Hypothalamus (tissue), 51 donors: Measurements from ENCODE around the gene HAGH.
"Not testable (repeated sequence)": the region's sequence is repeated elsewhere in the genome, so short reads cannot be mapped to it uniquely, and the experiment has no call there.

Experiments
- DNase-seq, 51 donors: peaks; one replicate each; lab custom pipeline; 2025; lab: John Stamatoyannopoulos, UW

The HAGH gene

DNA sequence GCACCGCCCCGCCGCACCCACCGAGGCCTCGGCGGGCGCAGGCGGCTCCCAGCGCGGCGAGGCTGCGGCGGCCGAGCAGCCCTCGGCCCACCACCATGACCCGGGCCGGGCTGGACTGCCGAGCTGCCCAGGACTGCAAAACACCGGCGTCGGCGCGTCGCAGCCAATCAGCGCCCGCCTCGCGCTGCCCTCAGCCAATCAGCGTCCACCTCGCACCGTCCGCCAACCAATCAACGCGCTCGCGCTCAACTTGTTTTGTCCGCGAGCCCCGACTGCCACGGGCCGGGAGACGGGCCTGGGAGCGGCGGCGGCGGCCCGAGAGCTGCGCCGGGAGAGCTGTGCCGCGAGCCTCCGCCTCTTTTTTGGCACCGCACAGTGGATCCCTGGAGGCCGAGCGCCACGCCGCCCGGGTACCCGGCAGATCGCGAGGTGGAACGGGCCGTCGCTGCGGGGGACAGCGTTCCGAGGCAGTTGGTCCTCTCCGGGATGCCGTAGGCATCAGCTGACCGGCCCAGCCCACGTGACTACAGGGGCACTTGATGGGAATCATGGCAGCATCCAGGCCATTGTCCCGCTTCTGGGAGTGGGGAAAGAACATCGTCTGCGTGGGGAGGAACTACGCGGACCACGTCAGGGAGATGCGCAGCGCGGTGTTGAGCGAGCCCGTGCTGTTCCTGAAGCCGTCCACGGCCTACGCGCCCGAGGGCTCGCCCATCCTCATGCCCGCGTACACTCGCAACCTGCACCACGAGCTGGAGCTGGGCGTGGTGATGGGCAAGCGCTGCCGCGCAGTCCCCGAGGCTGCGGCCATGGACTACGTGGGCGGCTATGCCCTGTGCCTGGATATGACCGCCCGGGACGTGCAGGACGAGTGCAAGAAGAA is at the start of gene HAGH, which contains the start of gene FAHD1:
TSS of gene HAGH (minus strand) at position 135 of the 883 bp plus-strand sequence. CDS start at position 97, 38 bp downstream.
TSS of gene FAHD1 (plus strand) at position 516 of the 883 bp plus-strand sequence. CDS start at position 549, 33 bp downstream.
- peak; percentile 75 to 99 (median 91) for DNase-seq

DNA sequence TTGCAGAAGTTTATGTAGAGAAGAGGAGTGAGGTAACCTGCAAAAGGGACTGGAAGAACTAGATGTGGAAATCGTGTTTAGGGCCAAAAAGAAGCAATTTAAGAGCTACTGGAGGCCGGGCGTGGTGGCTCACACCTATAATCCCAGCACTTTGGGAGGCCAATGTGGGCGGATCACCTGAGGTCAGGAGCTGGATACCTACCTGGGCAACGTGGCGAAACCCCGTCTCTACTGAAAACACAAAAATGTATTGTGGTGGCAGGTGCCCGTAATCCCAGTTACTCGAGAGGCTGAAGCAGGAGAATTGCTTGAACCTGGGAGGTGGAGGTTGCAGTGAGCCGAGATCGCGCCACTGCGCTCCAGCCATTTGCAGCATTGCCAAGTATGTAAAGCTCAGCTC is 49.4 kb upstream of the HAGH start:
- not testable (repeated sequence) for DNase-seq

DNA sequence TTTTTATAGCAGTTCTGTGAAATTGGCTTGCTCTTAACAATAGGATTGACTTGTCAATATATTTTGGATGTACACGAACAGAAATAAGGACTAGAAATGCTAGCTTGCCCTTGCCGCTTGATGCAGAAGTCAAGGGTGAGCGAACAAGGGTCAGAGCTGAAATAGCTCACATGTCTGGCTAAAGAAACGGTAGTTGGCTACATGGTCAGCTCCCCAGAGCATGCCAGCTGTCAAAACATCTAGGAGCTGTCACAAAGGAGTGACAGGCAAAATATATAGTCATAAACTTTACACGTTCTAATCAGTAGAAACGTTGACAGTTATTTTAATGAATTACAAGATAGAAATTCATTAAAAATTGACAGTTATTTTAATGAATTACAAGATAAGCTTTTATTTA is 48.2 kb upstream of the HAGH start:
- DNase-seq: no peak

DNA sequence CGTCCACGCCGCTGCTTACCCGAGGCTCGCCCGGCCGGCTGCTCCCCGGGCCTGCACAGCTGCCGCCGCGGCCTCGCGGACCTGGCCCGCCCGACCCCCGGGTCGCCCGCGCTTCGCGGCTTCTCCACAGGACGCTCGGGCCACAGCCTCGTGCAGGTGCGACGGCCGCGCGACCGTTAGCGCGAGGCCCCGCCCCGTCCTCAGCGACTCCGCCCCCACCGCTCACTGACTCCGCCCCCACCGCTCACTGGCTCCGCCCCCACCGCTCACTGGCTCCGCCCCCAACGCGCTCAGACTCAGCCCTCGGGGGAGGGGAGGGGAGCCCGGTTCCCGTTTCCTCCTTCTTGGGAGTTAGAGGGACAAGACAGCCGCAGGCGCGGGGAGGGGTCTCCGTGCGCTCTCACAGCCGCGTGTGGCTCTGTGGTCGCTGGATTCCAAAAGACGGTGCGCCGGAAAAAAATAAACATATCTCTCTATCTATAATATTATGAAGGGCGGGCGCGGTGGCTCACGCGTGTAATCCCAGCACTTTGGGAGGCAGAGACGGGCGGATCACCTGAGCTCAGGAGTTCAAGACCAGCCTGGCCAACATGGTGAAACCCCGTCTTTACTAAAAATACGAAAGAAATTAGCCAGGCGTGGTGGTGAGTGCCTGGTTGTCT is 45.5 kb upstream of the HAGH start, which contains the start of gene MEIOB:
TSS of gene MEIOB (minus strand) at position 191 of the 662 bp plus-strand sequence. CDS start 3,989 bp downstream, outside the sequence.
- DNase-seq: peak in 9 of 51 donors; percentile 2 to 14 (median 5)

DNA sequence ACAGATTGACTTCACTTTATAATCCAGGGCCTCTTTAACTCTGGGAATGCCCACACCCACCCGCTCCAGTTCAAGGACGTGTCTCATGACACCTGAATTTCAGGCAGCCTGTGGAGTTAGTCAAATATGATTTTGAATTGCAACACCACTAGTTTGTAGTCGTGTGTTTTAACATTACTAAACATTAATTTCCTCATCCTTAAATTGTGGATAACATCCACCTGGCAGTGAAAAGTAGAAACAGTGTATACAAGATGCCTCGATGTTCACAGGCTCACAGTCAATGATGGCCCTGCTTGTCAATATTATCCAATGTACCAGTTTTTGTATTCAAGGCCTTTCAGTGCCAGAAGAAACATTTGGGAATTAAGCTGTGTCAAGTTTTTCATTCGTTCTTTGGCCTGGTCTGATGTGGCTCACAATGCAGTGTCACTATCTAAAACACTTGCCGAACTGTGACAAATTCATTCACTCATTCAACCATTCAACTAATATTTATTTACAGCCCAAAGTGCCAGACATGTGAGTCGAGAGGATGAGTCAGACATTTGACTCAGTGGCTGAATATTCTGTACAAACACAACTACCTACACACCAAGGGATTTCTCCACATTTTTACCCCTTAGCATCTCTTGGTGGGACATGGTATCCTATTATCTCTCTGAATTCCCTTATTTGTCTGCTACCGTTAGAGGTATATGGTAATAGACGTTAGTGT is 43.9 kb upstream of the HAGH start:
- DNase-seq: peak in 1 of 51 donors; percentile 2

DNA sequence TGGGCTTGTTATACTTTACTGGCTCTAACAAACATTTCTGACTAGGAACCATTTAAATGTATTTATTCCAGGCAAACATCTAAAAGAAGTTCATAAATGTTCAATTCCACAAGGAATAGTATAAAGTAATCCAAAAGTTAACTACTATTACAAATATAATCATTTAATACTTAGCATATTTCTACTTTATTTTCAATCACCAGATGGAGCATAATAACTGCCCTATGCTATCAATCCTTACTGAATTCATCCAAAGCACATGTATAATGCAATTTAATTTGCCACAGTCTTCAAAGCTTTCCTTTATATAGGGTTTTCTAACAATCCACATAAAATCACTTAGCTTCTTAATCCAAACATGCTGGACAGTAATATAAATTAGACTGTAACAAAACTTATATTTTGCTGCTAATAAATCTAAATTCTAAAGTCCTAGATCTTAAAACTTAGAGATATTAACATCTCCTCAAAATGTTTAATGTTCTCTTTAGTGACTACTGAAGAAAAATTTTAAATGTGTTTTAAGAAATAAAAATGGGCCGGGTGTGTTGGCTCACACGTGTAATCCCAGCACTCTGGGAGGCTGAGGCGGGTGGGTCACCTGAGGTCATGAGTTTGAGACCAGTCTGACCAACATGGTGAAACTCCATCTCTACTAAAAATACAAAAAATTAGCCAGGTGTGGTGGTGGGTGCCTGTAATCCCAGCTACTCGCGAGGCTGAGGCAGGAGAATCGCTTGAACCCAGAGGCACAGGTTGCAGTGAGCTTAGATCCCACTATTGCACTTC is 39.5 kb upstream of the HAGH start:
- DNase-seq: no peak

DNA sequence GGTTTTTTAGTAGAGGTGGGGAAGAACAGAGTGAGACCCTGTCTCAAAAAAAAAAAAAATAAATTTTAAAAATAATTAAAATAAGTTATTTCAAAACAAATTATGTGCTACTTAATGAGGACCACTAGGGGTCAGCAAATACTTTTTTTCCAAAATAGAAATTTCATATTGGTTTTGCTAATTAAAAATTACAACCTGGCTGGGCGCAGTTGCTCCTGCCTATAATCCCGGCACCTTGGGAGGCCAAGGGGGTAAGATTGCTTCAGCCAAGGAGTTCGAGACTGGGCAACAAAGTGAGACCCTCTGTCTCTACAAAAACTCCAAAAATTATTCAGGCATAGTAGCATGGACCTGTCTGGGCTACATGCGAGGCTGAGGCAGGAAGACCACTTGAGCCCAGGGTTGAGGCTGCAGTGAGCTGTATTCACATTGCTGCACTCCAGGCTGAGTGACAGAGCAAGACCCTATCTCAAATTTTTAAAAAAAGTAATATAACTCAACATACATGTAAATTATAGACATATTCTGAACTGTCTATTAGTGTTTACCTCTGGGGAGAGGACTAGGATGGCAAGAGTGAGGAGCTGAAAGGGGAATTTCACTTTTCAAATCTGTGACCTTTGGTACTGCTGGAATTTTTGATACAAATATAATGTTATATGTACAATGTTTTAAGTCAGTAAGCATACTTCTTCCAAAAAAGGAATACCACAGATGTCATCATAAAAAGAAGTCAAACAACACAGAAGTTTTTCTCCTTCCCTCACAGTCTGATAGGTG is 37.2 kb upstream of the HAGH start:
- peak in 2 of 51 donors; percentile 0 to 17 for DNase-seq

DNA sequence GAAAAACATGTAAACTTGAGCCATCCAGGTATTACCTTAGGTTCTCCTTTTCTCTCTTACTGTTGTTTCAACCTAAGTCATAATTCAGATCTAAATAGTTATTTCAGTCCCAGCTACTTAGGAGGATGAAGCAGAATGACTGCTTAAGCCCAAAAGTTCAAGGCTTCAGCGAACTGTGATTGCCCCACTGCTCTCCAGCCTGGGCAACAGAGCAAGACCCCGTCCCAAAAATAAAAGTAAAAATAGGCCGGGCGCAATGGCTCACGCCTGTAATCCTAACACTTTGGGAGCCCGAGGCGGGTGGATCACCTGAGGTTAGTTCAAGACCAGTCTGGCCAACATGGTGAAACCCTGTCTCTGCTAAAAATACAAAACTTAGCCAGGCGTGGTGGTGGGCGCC is 35.8 kb upstream of the HAGH start:
- DNase-seq: no peak

DNA sequence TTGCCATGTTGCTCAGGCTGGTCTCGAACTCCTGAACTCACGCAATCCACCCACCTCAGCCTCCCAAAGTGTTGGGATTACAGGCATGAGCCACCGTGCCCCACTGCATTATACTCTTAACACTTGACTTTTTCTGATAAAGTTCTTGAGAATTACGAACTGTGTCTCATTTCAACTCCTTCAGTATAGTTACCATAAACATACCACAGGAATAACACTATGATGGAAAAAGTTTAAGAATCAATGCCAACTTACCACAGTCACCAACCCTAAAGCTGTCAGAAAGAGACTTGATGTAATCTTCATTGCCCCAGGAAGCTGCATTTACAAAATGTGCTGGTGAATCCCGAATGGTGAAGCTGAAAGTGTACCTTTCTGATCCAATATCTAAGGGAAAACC is 35.1 kb upstream of the HAGH start:
- DNase-seq: no peak

DNA sequence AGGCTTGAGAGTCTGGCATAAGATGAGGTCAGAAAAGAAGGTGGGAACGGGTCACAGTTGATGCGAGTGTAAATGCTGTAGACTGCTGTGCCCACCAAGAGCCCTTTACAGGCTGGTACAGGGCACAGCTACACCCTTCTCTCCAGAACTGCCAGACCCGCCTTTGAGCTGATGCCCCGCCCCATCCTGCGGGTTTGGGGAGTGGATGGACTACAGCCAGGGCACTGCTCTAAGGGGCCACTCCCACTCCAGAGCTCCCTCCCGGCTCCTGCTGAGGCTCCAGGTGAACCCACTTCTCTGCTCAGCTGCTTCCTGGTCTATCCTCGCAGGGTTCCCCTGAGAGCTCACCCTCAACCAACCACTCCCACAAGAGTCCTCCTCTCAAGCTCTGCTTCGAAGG is 33.0 kb upstream of the HAGH start:
- DNase-seq: no peak

DNA sequence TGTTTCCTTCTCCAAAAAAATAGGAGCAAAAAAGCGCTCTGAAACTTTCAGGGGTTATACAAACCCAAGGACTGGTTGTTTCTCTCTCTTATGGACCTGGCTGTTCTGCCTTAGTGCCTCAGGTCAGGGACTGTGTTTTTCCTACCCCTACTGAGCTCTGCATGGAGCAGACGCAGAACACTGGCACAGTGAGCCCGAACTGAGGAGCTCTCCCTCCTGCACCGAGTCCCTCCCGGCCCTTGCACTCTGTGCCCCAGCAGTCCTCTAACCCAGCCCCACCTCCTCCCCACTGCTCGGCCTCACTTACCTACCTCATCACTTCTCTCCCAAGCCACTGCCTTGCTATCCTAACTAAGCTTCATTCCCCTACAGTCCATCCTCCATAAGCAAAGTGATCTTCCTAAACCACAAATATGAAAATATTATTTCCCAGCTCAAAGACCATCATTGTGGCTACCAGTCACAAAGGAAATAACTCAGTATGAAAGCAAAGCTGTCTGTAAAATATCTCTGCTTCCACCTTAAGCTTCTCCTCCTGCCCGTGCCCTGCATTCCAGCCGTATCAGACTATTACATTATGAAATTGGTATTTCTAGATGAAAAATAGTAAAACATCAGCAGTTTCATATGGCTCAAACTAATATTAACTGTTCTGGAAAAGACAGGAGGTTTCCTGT is 31.7 kb upstream of the HAGH start:
- DNase-seq: no peak

DNA sequence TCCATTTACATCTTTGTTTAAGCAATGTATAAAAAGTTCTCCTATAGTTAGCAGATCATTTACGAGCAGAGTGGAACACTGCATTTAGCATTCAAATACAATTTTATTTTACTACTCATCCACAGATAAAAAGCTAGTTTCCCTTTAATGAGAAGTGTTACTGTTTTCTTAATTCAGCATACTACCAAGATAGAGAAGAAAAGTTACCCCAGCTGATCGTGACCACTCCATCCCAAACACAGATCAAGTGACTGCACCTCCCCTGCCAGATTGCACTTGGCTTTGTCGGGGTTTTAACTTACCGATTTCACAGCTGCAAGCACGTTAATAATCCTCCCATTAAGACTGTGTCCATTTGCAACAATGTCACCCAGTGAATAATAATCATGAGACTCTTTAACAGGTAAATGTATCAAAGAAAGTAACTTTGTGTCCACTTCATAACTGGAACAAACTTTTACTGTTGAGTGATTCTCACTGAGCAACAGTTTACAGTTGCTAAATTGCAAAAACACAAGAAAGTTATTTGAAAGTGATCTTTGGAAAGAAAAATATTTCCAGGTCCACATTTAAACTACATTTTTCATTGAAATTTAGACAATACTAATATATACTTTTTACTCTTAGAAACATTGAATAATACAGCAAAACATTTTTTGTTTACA is 30.9 kb upstream of the HAGH start:
- no peak for DNase-seq

DNA sequence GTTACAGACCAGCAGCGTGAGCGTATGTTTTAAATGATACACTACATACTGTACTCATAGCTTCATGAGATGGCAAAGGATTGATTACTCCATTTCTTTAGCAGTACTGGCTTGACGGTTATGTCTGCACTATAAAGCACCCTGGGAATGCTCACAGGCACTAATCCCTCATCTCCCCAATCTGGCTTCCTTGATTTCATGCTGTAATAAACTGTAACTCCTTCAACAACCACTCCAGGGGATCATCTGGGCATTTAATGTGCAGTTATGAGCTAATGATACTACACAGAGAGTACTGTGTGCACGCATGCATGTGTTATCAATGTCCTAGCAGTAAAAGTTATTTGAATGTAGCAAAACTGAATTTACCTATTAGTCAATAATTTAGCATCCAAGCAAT is 25.2 kb upstream of the HAGH start:
- DNase-seq: no peak

DNA sequence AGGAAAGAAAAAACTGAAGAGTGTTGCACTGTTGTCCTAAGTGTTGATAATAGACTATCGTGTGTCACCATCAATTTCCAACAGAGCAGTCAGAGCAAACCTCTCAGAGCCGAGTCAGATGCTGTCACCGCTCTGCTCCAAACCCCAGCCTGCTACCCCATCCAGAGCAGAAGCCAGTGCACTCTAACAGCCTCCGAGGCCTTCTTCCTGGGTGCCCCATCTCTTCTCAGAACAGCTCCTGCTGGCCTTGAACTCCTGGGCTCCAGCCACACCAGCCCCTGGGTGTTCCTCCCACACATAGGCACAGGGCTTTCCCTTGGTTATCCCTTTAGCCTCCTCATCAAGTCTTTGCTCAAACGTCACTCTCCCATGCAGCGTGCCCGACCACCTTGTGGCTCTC is 24.4 kb upstream of the HAGH start:
- DNase-seq: no peak

DNA sequence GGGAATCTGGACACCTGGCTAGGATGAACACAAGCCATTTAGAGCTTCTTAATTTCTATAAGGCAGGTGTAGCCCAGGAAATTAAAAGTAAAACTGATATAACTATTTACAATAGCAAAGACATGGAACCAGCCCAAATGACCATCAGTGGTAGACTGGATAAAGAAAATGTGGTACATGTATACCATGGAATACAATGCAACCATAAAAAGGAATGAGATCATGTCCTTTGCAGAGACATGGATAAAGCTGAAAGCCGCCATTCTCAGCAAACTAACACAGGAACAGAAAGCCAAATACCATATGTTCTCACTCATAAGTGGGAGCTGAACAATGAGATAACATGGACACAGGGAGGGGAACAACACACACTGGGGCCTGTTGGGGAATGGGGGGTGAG is 19.8 kb upstream of the HAGH start:
- DNase-seq: no peak

DNA sequence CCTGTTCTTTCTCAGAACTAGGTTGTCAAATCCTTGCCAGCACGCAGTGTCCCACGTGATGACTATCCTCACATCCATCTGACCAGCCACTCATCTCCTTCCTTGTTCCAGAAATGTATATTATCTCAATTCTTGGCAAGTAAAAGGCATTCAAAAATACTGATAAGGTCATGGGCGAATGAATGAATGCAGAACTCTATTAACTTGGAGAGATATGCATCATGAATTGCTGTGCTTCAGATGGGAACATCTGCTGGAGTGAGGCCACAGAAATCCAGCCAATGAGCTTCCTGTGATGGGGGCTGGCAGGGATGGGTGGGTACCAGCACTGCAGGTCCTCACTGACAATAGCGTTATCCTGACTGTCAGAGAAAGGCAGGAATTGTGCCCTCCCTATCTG is 19.4 kb upstream of the HAGH start:
- no peak for DNase-seq

DNA sequence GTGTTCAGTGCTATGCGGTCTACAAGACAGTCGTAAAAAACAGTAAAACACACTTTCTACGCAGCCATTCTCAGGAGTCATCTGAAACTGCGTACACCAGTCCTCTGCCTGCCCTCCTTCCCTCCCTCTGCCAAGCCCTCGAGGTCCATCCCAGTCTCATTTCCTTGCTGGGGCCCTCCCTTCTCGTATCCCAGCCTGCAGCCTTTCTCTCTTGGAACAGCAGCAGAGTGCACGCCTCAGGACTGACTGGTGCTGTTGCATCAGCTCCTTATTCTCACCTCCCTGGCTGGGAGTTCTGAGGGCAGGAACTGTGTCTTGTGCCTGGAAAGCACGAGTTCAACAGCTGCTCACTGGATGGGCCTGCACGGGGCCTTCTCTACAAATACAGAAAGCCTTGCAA is 12.9 kb upstream of the HAGH start:
- DNase-seq: no peak

DNA sequence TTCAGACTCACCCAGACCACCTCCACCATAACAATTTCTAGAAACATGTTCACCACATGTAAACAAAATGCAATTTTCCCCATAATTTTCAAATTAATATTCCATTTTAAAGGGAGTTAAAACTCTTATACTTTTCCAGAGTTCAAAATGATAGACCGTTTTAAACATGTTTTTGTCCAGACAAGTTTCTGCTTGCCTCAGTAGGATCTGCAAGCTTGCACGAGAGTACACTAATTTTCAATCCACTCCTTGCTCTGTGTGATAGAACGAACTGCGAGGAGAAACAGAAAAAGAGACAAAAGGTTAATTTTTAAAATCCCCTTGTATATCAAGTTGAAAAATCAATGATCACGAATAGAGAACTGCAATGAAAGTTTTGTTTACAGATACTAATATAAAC is 7.5 kb upstream of the HAGH start:
- no peak for DNase-seq
